K562 (cell line): ENCODE measurements around the gene PTPRM. TPM values are rescaled to one million over a fixed set of nuclear protein-coding genes. Genes with fewer than 3 reads are reported as not detected.

ENCODE experiments used
- ATAC-seq: fragments of 200-7000 bp; cut with Tn5 transposase; 3 replicates; pipeline ENCODE4 v1.9.1; 2020; ENCODE audit warnings: moderate library complexity
- BruUV-seq: library from RNA; stranded (reverse); fragments of 400-500 nt; replicated peaks from 2 replicates; lab custom pipeline; 2021; lab: Mats Ljungman, UMichigan
- CTCF ChIA-PET: fragments of 300-600 bp; formaldehyde crosslinking; extraction: SDS; loops from one replicate; lab custom pipeline; 2021; ENCODE audit warnings: low intra/inter-chr PET ratio; lab: Yijun Ruan, JAX
- POLR2A ChIA-PET: fragments of 300-600, 350-650 bp; sonication (Branson Sonifier 250); formaldehyde crosslinking; extraction: SDS; loops from one replicate; lab custom pipeline; 2021; ENCODE audit warnings: antibody characterized with exemption, inconsistent platforms; lab: Yijun Ruan, JAX
- DNase-seq, 4 experiments: peaks; one replicate each; pipeline versions ENCODE4 v3.0.0 to v3.0.0-alpha.2; 2011 to 2018; ENCODE audit warnings: low spot score in 3 of 4, mixed read lengths in 3 of 4; ENCODE audit errors: extremely low read depth in 1 of 4
- FAIRE-seq: peaks from 2 replicates; lab custom pipeline; 2011; peaks lifted over from hg19 to GRCh38; lab: Jason Lieb, UNC
- H2AFZ ChIP-seq: 2 replicates; pipeline ENCODE4 v1.6.0; 2011; ENCODE audit warnings: low read depth, low read length, control low read depth, inconsistent platforms
- H3K27ac ChIP-seq: fragments of 200-600 bp; 3 replicates; pipeline ENCODE4 v1.8.0; 2011; ENCODE audit warnings: low read depth, mild to moderate bottlenecking, control low read depth, inconsistent platforms, low read length, moderate library complexity, mixed read lengths; ENCODE audit errors: extremely low read depth
- H3K27me3 ChIP-seq, 2 experiments: fragments of 300-600 bp in 1 of 2; 2 replicates in 1 of 2; 3 replicates in 1 of 2; pipeline versions ENCODE4 v1.6.0 to v1.8.0; 2011; ENCODE audit warnings: inconsistent platforms in 2 of 2, low read length in 2 of 2, mild to moderate bottlenecking in 1 of 2, mixed read lengths in 1 of 2, moderate library complexity in 1 of 2; ENCODE audit not compliant: control insufficient read depth in 2 of 2, insufficient read depth in 2 of 2
- H3K36me3 ChIP-seq: fragments of 300-600 bp; 3 replicates; pipeline ENCODE4 v1.8.0; 2011; ENCODE audit warnings: mild to moderate bottlenecking, low read length, inconsistent platforms; ENCODE audit not compliant: control insufficient read depth, insufficient read depth
- H3K4me1 ChIP-seq, 2 experiments: fragments of 200-600 bp in 1 of 2; replicated peaks in 1 of 2; 2 replicates in 1 of 2; 3 replicates in 1 of 2; pipeline versions ENCODE4 v1.5.1 to v1.8.0; 2011; ENCODE audit warnings: inconsistent platforms in 2 of 2, low read length in 2 of 2, mild to moderate bottlenecking in 1 of 2, mixed read lengths in 1 of 2, moderate library complexity in 1 of 2; ENCODE audit not compliant: control insufficient read depth in 2 of 2, insufficient read depth in 2 of 2
- H3K4me2 ChIP-seq: 2 replicates; pipeline ENCODE4 v1.6.1; 2011; ENCODE audit warnings: low read length, control low read depth, inconsistent platforms, mixed read lengths; ENCODE audit not compliant: insufficient read depth
- H3K4me3 ChIP-seq: fragments of 200-600 bp; sonication (generic), shearing (Covaris generic); 2 replicates; pipeline ENCODE4 v1.5.1; 2016; ENCODE audit warnings: control low read depth, inconsistent platforms
- H3K79me2 ChIP-seq: fragments of 200-600 bp; 3 replicates; pipeline ENCODE4 v1.8.0; 2011; ENCODE audit warnings: low read length, inconsistent platforms; ENCODE audit not compliant: control insufficient read depth, insufficient read depth
- H3K9ac ChIP-seq, 2 experiments: 2 replicates each; pipeline versions ENCODE4 v1.6.0 to v1.6.1; 2011; ENCODE audit warnings: low read depth in 2 of 2, low read length in 2 of 2, control low read depth in 1 of 2, inconsistent platforms in 1 of 2, mild to moderate bottlenecking in 1 of 2, mixed read lengths in 1 of 2; ENCODE audit not compliant: insufficient read depth in 1 of 2
- H3K9me1 ChIP-seq: one replicate; pipeline ENCODE4 v1.6.0; 2011; ENCODE audit warnings: inconsistent platforms, mild to moderate bottlenecking, low read length, moderate library complexity; ENCODE audit not compliant: control insufficient read depth, insufficient read depth
- H3K9me3 ChIP-seq: replicated peaks from 2 replicates; pipeline ENCODE4 v1.5.1; 2011; ENCODE audit warnings: low read depth, low read length, inconsistent platforms; ENCODE audit not compliant: control insufficient read depth, insufficient read depth
- H4K20me1 ChIP-seq: replicated peaks from 2 replicates; pipeline ENCODE4 v1.6.1; 2011; ENCODE audit warnings: low read length, inconsistent platforms, mixed read lengths; ENCODE audit not compliant: control insufficient read depth, insufficient read depth
- BRCA1 ChIP-seq, 2 experiments: fragments of 450-650 bp in 1 of 2; sonication (generic) in 1 of 2; formaldehyde crosslinking in 1 of 2; IDR thresholded peaks; 2 replicates each; pipeline versions ENCODE4 v1.5.0 to v1.6.1; 2017 to 2020; ENCODE audit warnings: mild to moderate bottlenecking in 1 of 2, missing genetic modification reagents in 1 of 2
- IFI16 ChIP-seq: fragments of 250-450 bp; sonication (Bioruptor Pico); IDR thresholded peaks from 2 replicates; pipeline ENCODE4 v2.1.2; 2022; ENCODE audit warnings: mild to moderate bottlenecking, inconsistent platforms
- LARP7 ChIP-seq: fragments of 450-650 bp; IDR thresholded peaks from 2 replicates; pipeline ENCODE4 v1.6.1; 2016
- SNIP1 ChIP-seq: fragments of 450-650 bp; IDR thresholded peaks from 2 replicates; pipeline ENCODE4 v1.7.1; 2017; ENCODE audit warnings: low read depth, mild to moderate bottlenecking
- WGBS: fragments of 100-300 bp; shearing (Covaris generic); methylation state at CpG from one replicate; pipeline ENCODE4 v1.1.6; 2016; ENCODE audit warnings: low coverage, mixed read lengths; ENCODE audit not compliant: insufficient coverage; ENCODE audit errors: missing lambda C conversion rate; 5-methylcytosine and 5-hydroxymethylcytosine counted together
- in situ Hi-C: fragments of 300-500 bp; cut with MboI; formaldehyde crosslinking; loops from 4 replicates; pipeline ENCODE4 v1.15.0; 2018; ENCODE audit warnings: inconsistent platforms, mixed read lengths
- intact Hi-C: fragments of 100-400 bp; cut with micrococcal nuclease; formaldehyde crosslinking; loops from 2 replicates; pipeline ENCODE4 v1.14.2; 2022
- polyA plus RNA-seq, 8 experiments: library from polyadenylated mRNA; depleted of rRNA in 4 of 8; stranded (reverse) in 5 of 8; unstranded in 3 of 8; fragments of >200 nt; fragmentation: Nextera tagmentation in 2 of 8; fragmentation: Illumina TruSeq in 1 of 8; extraction: Ambion mirVana in 2 of 8; extraction: Trizol in 1 of 8; gene quantifications; 2 replicates each; pipeline versions ENCODE4 v1.2.1 to v1.2.3, GENCODE V29; 2011 to 2014; ENCODE audit warnings: inconsistent platforms in 1 of 8, missing spikeins in 1 of 8
- total RNA-seq, 7 experiments: library from RNA; depleted of rRNA in 6 of 7; stranded (reverse); fragments of >200 nt in 6 of 7; fragmentation: Illumina TruSeq in 2 of 7; extraction: Trizol in 2 of 7; gene quantifications; 2 replicates each; pipeline versions ENCODE4 v1.2.1 to v1.2.3, GENCODE V29; 2011 to 2021; ENCODE audit warnings: low replicate concordance in 1 of 7

PTPRM gene
- total and polyA plus RNA-seq, 9 of the 15 experiments (the other 6 are each of a cell fraction or from before 2014, with no cell fraction given): 0.03 to 0.16 (median 0.08) TPM; not detected in 3

- ChIA-PET CTCF (no interaction called here), POLR2A (no interaction called here)
- no TSS peak for BruUV-seq
- in situ Hi-C loops: no loop called here
- Histone ChIP-seq H3K79me2 (no peaks in the 10 kb centered on the region), H3K4me1 (no peaks in the 10 kb centered on the region), H3K9me1 (no peaks in the 10 kb centered on the region), H3K36me3 (no peaks in the 10 kb centered on the region), H3K27ac (no peak overlapping the region), H4K20me1 (no peaks in the 10 kb centered on the region), H3K9me3 (no peaks in the 10 kb centered on the region), H3K4me2 (no peak overlapping the region), H2AFZ (no peak overlapping the region), H3K27me3 (no peaks in the 10 kb centered on the region), H3K9ac (no peak overlapping the region), H3K4me3 (no peak overlapping the region)
- no peak for DNase-seq
- ATAC-seq: no peak
- FAIRE-seq: no peak
- intact Hi-C loops: no loop called here
- 0% methylated on average over 2 of the region's 2 CpGs for WGBS
- TF ChIP-seq BRCA1 (IDR thresholded peaks at IDR 0.05): no peak
- no peak for TF ChIP-seq BRCA1 (CRISPR knock-in tag; IDR thresholded peaks at IDR 0.05)
- TF ChIP-seq LARP7: no peak
- TF ChIP-seq IFI16 (CRISPR knock-in tag): no peak
These were observed 277.3 kb downstream of the PTPRM start for GRCh38 chr18:7844418-7844817.

GRCh38 chr18:7846335-7846734, 279.2 kb downstream of the PTPRM start:
- in situ Hi-C loops (no loop called here), intact Hi-C loops (no loop called here)
- H3K9me1 ChIP-seq: no peaks in the 10 kb centered on the region
- H3K27ac ChIP-seq: no peak overlapping the region
- no peak overlapping the region for H3K4me3 ChIP-seq
- no peak overlapping the region for H3K4me2 ChIP-seq
- FAIRE-seq (no peak), DNase-seq (no peak), ATAC-seq (no peak)
- POLR2A ChIA-PET: no interaction called here
- H3K36me3 ChIP-seq: no peaks in the 10 kb centered on the region
- no peaks in the 10 kb centered on the region for H4K20me1 ChIP-seq
- BruUV-seq: no TSS peak
- no peak overlapping the region for H2AFZ ChIP-seq
- TF ChIP-seq SNIP1: no peak
- no peaks in the 10 kb centered on the region for H3K27me3 ChIP-seq
- 0% methylated on average over 4 of the region's 4 CpGs for WGBS
- H3K9me3 ChIP-seq: no peaks in the 10 kb centered on the region
- CTCF ChIA-PET: no interaction called here
- H3K9ac ChIP-seq: no peak overlapping the region
- no peaks in the 10 kb centered on the region for H3K79me2 ChIP-seq
- H3K4me1 ChIP-seq: no peaks in the 10 kb centered on the region
